ENCODE results near the gene AKT1S1. TPM values are rescaled to one million over a fixed set of nuclear protein-coding genes. Genes with fewer than 3 reads are reported as not detected.

AKT1S1 gene
- total RNA-seq, 2 experiments from 2014 or later, result 7.3 to 19.8 TPM

DNA sequence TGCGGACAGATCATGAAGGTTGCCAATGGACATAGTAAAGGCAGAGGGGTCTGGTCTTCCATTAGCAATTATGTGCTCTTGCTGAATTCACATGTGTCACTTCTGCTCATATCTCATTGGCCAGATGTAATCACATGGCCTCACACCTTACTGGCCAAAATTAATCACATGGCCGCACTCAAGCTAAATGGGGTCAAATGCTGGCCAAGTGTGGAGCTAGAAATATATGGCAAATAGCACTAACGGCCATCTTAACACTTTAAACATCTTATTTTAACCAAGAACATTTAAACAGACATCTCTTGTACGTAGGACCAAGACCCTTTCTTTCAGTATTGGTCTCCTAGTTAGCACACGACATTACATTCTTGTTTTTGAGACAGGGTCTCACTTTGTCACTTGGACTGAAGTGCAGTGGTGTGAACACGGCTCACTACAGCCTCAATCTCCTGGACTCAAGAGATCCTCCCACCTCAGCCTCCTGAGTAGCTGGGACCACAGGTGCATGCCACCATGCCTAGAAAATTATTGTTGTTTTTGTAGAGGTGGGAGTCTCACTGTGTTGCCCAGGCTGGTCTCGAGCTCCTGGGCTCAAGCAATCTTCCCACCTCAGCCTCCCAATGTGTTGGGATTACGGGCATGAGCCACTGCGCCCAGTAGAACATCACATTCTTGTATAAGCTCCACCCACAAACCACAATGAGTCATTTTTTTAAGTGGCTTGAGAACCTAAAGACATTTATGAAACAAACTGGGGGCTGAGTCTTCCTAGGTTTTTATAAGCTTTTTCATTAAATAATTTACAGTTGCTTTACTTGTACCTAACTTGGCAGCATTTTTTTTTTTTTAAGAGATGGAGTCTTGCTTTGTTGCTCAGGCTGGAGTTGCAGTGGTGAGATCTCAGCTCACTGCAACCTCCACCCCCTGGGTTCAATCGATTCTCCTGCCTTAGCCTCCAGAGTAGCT lies 29.1 kb downstream of the AKT1S1 start:
- ChIA-PET POLR2A (no interaction called here), CTCF (ENCODE audit: unreplicated experiment) (no interaction called here)
- DNase-seq (ENCODE audit: low spot score), result no peak
- no peaks in the 10 kb centered on the region for H3K9me3 ChIP-seq (ENCODE audit: low read length)
- H4K20me1 ChIP-seq (ENCODE audit: insufficient read depth, low read length), result peaks cover 13% of the 10 kb centered on the region; the same call in 1 of the 2 replicates
- TF ChIP-seq CTCF (conservative IDR thresholded peaks at IDR 0.05; ENCODE audit: low read length) (no peak), EZH2phosphoT487 (IDR thresholded peaks at IDR 0.05; ENCODE audit: borderline replicate concordance, low read depth, low read length) (no peak)
- H3K4me2 ChIP-seq (ENCODE audit: low read length), result no peak overlapping the region
- peaks cover 28% of the 10 kb centered on the region for H3K4me1 ChIP-seq (ENCODE audit: insufficient read depth, low read length, poor library complexity, severe bottlenecking)
- H3K36me3 ChIP-seq (ENCODE audit: insufficient read depth, low read length), result peaks cover 6% of the 10 kb centered on the region; the same call in 1 of the 2 replicates
- H2AFZ ChIP-seq (ENCODE audit: low read length), result no peak overlapping the region
- H3K4me3 ChIP-seq (ENCODE audit: low read depth, low read length, poor library complexity, severe bottlenecking), result no peak overlapping the region
- no peak overlapping the region for H3K27ac ChIP-seq (ENCODE audit: low read depth, low read length, poor library complexity, severe bottlenecking)
- H3K79me2 ChIP-seq (ENCODE audit: insufficient read depth, low read depth, low read length), result peaks cover 14% of the 10 kb centered on the region
- BruUV-seq (replicated peaks), result no TSS peak
- intact Hi-C loops (cut with micrococcal nuclease; ENCODE audit: unreplicated experiment), result no loop called here
- H3K9me2 ChIP-seq (ENCODE audit: insufficient read depth, low read length), result no peaks in the 10 kb centered on the region

GRCh38 chr19:49846408-49846807 lies 30.7 kb downstream of the AKT1S1 start:
- H3K4me1 ChIP-seq (ENCODE audit: insufficient read depth, low read length, poor library complexity, severe bottlenecking), result peaks cover 19% of the 10 kb centered on the region
- no peak overlapping the region for H3K4me3 ChIP-seq (ENCODE audit: low read depth, low read length, poor library complexity, severe bottlenecking)
- no peaks in the 10 kb centered on the region for H3K9me3 ChIP-seq (ENCODE audit: low read length)
- H3K4me2 ChIP-seq (ENCODE audit: low read length), result no peak overlapping the region
- ChIA-PET POLR2A (no interaction called here), CTCF (ENCODE audit: unreplicated experiment) (no interaction called here)
- H3K9me2 ChIP-seq (ENCODE audit: insufficient read depth, low read length), result no peaks in the 10 kb centered on the region
- peaks cover 11% of the 10 kb centered on the region; the same call in 1 of the 2 replicates for H3K36me3 ChIP-seq (ENCODE audit: insufficient read depth, low read length)
- BruUV-seq (replicated peaks), result no TSS peak
- H3K79me2 ChIP-seq (ENCODE audit: insufficient read depth, low read depth, low read length), result no peaks in the 10 kb centered on the region
- no peak overlapping the region for H2AFZ ChIP-seq (ENCODE audit: low read length)
- no peaks in the 10 kb centered on the region for H4K20me1 ChIP-seq (ENCODE audit: insufficient read depth, low read length)
- DNase-seq (ENCODE audit: low spot score), result no peak
- no peak for TF ChIP-seq CTCF (conservative IDR thresholded peaks at IDR 0.05; ENCODE audit: low read length)
- no peak for TF ChIP-seq EZH2phosphoT487 (IDR thresholded peaks at IDR 0.05; ENCODE audit: borderline replicate concordance, low read depth, low read length)
- intact Hi-C loops (cut with micrococcal nuclease; ENCODE audit: unreplicated experiment), result no loop called here
- no peak overlapping the region for H3K27ac ChIP-seq (ENCODE audit: low read depth, low read length, poor library complexity, severe bottlenecking)

DNA sequence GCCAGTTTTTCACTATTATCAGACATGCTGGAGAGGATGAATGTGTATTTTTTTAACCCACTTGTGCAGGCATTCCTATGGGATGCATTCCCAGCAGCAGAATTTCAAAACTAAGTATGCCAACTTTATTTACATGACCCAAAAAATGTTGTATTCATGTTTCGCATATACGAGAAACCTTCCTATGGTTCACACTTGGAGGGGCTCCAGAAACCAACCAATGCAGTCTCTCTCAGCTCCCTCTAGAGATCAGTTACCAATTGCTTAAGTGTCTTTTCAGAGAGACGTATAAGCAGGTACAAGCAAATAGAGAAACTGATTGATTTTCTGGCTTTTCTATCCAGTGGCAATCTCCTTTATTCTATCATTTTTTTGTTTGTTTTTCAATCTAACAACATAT lies 31.7 kb downstream of the AKT1S1 start:
- ChIA-PET CTCF (ENCODE audit: unreplicated experiment) (no interaction called here), POLR2A (no interaction called here)
- no peaks in the 10 kb centered on the region for H3K9me3 ChIP-seq (ENCODE audit: low read length)
- no peak overlapping the region for H3K4me2 ChIP-seq (ENCODE audit: low read length)
- no TSS peak for BruUV-seq (replicated peaks)
- intact Hi-C loops (cut with micrococcal nuclease; ENCODE audit: unreplicated experiment), result no loop called here
- DNase-seq (ENCODE audit: low spot score), result no peak
- peaks cover 19% of the 10 kb centered on the region for H3K4me1 ChIP-seq (ENCODE audit: insufficient read depth, low read length, poor library complexity, severe bottlenecking)
- no peak overlapping the region for H3K27ac ChIP-seq (ENCODE audit: low read depth, low read length, poor library complexity, severe bottlenecking)
- no peak overlapping the region for H2AFZ ChIP-seq (ENCODE audit: low read length)
- H3K9me2 ChIP-seq (ENCODE audit: insufficient read depth, low read length), result no peaks in the 10 kb centered on the region
- H3K4me3 ChIP-seq (ENCODE audit: low read depth, low read length, poor library complexity, severe bottlenecking), result no peak overlapping the region
- no peaks in the 10 kb centered on the region for H3K79me2 ChIP-seq (ENCODE audit: insufficient read depth, low read depth, low read length)
- H4K20me1 ChIP-seq (ENCODE audit: insufficient read depth, low read length), result no peaks in the 10 kb centered on the region
- no peak for TF ChIP-seq EZH2phosphoT487 (IDR thresholded peaks at IDR 0.05; ENCODE audit: borderline replicate concordance, low read depth, low read length)
- TF ChIP-seq CTCF (conservative IDR thresholded peaks at IDR 0.05; ENCODE audit: low read length), result peak; percentile 47
- peaks cover 21% of the 10 kb centered on the region for H3K36me3 ChIP-seq (ENCODE audit: insufficient read depth, low read length)
